ENCODE data around the gene WWC2. TPM values are rescaled to one million over a fixed set of nuclear protein-coding genes. Genes with fewer than 3 reads are reported as not detected.
A peak's percentile ranks its signal among the peaks of the same experiment; 100 is the strongest.

The WWC2 gene
- total RNA-seq, 1 experiment from 2014 or later: 80.3 TPM

GRCh38 chr4:183155450-183156184 is 56.6 kb downstream of the WWC2 start:
- H3K27ac ChIP-seq (ENCODE audit: low read length): no peak overlapping the region
- no TSS peak for BruUV-seq (replicated peaks)
- no peak overlapping the region for H3K4me3 ChIP-seq (ENCODE audit: low read depth in 2 of 2, low read length in 2 of 2)
- DNase-seq (ENCODE audit: low read depth, low spot score) (no peak), ATAC-seq (no peak)
- no peaks in the 10 kb centered on the region for H3K9me3 ChIP-seq (ENCODE audit: control insufficient read depth, insufficient read depth, low read depth, low read length)
- peaks cover 12% of the 10 kb centered on the region for H3K4me1 ChIP-seq (ENCODE audit: control insufficient read depth, insufficient read depth, low read length)
- TF ChIP-seq TCF7L2 (IDR thresholded peaks at IDR 0.05; ENCODE audit: low read depth, low read length): no peak
- no peak for TF ChIP-seq POLR2AphosphoS5 (IDR thresholded peaks at IDR 0.05; ENCODE audit: low read depth, low read length)
- TF ChIP-seq REST (IDR thresholded peaks at IDR 0.05; ENCODE audit: insufficient read depth in 1 of 2, low read depth in 2 of 2, low read length in 1 of 2): no peak
- TF ChIP-seq SIN3A (IDR thresholded peaks at IDR 0.05; ENCODE audit: borderline replicate concordance, insufficient read depth, low read depth, low read length): no peak
- TF ChIP-seq CTCF (IDR thresholded peaks at IDR 0.05): no peak
- ChIA-PET CTCF (no interaction called here), POLR2A (no interaction called here)
- intact Hi-C loops (cut with micrococcal nuclease; ENCODE audit: unreplicated experiment): no loop called here
- no peaks in the 10 kb centered on the region for H3K27me3 ChIP-seq (ENCODE audit: control insufficient read depth, insufficient read depth, low read length)
- in situ Hi-C loops (cut with HindIII; ENCODE audit: low pct_unique_long_range_greater_than_20kb, low sequenced_read_pairs): no loop called here
- H3K36me3 ChIP-seq (ENCODE audit: control insufficient read depth, insufficient read depth, low read length): no peaks in the 10 kb centered on the region

- in situ Hi-C loops (cut with HindIII; ENCODE audit: low pct_unique_long_range_greater_than_20kb, low sequenced_read_pairs) (no loop called here), intact Hi-C loops (cut with micrococcal nuclease; ENCODE audit: unreplicated experiment) (no loop called here)
- CTCF ChIA-PET: interaction anchor here (0.6 kb wide), 1 partner anchor 59 kb away, joined by 3 read pairs; no protein-coding TSS in a partner anchor
- POLR2A ChIA-PET: no interaction called here
- no peaks in the 10 kb centered on the region for H3K9me3 ChIP-seq (ENCODE audit: control insufficient read depth, insufficient read depth, low read depth, low read length)
- ATAC-seq: no peak
- H3K27ac ChIP-seq (ENCODE audit: low read length): no peak overlapping the region
- H3K27me3 ChIP-seq (ENCODE audit: control insufficient read depth, insufficient read depth, low read length): no peaks in the 10 kb centered on the region
- H3K4me3 ChIP-seq (ENCODE audit: low read depth in 2 of 2, low read length in 2 of 2): no peak overlapping the region
- H3K4me1 ChIP-seq (ENCODE audit: control insufficient read depth, insufficient read depth, low read length): peaks cover 22% of the 10 kb centered on the region
- no peaks in the 10 kb centered on the region for H3K36me3 ChIP-seq (ENCODE audit: control insufficient read depth, insufficient read depth, low read length)
- no TSS peak for BruUV-seq (replicated peaks)
- peak; percentile 37 for TF ChIP-seq CTCF (IDR thresholded peaks at IDR 0.05)
- TF ChIP-seq POLR2AphosphoS5 (IDR thresholded peaks at IDR 0.05; ENCODE audit: low read depth, low read length): no peak
- no peak for DNase-seq (ENCODE audit: low read depth, low spot score)
Observed at GRCh38 chr4:183157215-183157614, 58.2 kb downstream of the WWC2 start.
